HUES6 (cell line): Measurements from ENCODE around the gene SLC36A1.

Experiments
- H3K27ac ChIP-seq: 2 replicates; pipeline ENCODE4 v1.7.0; 2013; ENCODE audit warnings: low read depth, mild to moderate bottlenecking, low read length, inconsistent platforms
- H3K27me3 ChIP-seq: 2 replicates; pipeline ENCODE4 v1.6.1; 2013; ENCODE audit warnings: low read length; ENCODE audit not compliant: control insufficient read depth, insufficient read depth
- H3K36me3 ChIP-seq: 2 replicates; pipeline ENCODE4 v1.6.1; 2013; ENCODE audit warnings: low read length; ENCODE audit not compliant: control insufficient read depth, insufficient read depth
- H3K4me1 ChIP-seq: 2 replicates; pipeline ENCODE4 v1.6.1; 2013; ENCODE audit warnings: low read length; ENCODE audit not compliant: control insufficient read depth, insufficient read depth
- H3K4me3 ChIP-seq: 2 replicates; pipeline ENCODE4 v1.5.1; 2013; ENCODE audit warnings: low read depth, low read length
- H3K9ac ChIP-seq: one replicate; pipeline ENCODE4 v1.6.1; 2013; ENCODE audit warnings: mild to moderate bottlenecking, low read length
- H3K9me3 ChIP-seq: 2 replicates; pipeline ENCODE4 v1.6.1; 2013; ENCODE audit warnings: low read depth, low read length; ENCODE audit not compliant: control insufficient read depth, insufficient read depth

Gene SLC36A1

DNA sequence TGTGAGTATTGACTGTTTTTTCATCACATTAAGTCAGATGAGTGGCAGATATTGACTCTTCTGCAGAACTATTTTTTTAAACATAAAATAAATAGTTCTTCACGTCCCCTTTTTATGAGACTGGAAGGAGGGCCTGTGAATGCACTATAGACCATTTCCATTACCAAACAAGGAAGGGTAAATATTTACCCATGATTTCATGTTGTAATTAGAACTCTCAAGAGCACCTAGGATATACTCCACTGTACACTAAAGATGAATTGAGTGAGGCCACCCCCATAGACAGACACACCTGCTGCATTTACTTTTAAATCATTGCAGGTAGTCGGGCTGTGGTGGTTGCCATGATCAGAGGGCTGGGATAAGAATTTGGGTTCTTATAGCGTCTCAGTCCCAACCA lies 22.6 kb downstream of the SLC36A1 start:
- Histone ChIP-seq H3K36me3 (peaks cover 5% of the 10 kb centered on the region; the same call in 1 of the 2 replicates), H3K9ac (no peak overlapping the region), H3K27me3 (no peaks in the 10 kb centered on the region), H3K4me1 (no peaks in the 10 kb centered on the region), H3K27ac (no peak overlapping the region), H3K9me3 (no peaks in the 10 kb centered on the region), H3K4me3 (no peak overlapping the region)

DNA sequence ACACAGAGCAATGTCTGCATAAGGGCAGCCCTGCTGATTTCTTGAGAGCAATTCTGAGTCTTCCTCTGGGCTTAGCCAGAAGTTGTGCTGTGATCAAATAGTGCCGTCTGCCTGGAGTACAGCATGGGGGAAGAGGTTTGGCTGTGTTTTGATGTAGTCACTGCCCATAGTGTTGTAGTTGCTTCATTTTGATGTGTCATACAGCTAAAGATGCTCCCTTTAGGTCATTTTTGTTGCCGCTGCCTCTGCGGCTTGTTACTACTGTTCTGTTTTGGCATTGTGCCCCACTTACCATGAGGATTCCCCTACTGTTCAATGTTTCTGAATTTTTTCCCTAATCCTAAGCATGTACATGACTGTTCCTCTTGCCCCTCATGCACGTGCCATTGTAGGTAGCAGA lies 23.0 kb downstream of the SLC36A1 start:
- no peak overlapping the region for H3K27ac ChIP-seq
- H3K9ac ChIP-seq: no peak overlapping the region
- no peaks in the 10 kb centered on the region for H3K27me3 ChIP-seq
- H3K4me3 ChIP-seq: no peak overlapping the region
- H3K4me1 ChIP-seq: no peaks in the 10 kb centered on the region
- H3K36me3 ChIP-seq: peaks cover 5% of the 10 kb centered on the region; the same call in 1 of the 2 replicates
- no peaks in the 10 kb centered on the region for H3K9me3 ChIP-seq

DNA sequence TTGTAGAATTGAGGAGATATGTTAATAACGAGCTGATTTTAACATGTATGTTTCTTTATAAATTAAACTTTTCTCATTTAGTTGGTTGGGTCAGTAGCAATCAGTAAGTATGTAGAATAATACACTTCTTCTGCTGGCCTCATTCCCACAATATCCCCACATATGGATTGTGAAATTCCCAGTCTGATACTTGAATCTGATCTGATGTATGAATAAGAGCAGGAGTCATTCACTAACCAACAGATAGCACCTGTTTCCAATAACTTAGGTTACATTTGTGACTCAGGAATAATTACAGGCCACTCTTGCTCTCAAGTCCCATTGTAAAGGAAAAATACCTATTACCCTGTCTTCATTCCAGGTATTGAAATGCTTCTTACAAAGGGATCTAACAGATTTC lies 23.9 kb downstream of the SLC36A1 start:
- Histone ChIP-seq H3K9ac (no peak overlapping the region), H3K27me3 (no peaks in the 10 kb centered on the region), H3K4me1 (no peaks in the 10 kb centered on the region)

DNA sequence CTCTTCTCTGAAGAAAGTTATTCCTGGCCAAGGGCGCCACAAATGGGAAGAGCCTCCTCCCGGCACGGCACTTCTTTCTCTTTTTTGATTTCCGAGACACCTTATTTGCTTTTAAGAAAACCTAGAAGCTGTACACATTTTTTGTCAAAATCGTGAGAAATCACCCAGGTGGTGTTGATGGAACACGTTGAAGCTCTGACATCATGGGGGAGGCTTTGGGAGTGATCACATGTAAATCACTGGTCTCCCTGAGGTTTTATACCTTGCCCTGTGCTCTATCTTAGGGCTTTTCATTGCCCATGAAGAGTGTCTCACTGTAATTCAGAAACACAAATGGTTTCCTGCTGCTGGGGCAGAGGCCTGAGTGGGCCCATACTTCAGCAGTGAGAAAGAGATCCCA lies 27.4 kb downstream of the SLC36A1 start:
- Histone ChIP-seq H3K4me1 (no peaks in the 10 kb centered on the region), H3K36me3 (peaks cover 20% of the 10 kb centered on the region), H3K9me3 (no peaks in the 10 kb centered on the region), H3K9ac (no peak overlapping the region), H3K27ac (no peak overlapping the region), H3K27me3 (no peaks in the 10 kb centered on the region), H3K4me3 (no peak overlapping the region)

More for the DNA sequence above, 23.9 kb downstream of the SLC36A1 start:
- H3K9me3 ChIP-seq: no peaks in the 10 kb centered on the region
- no peak overlapping the region for H3K4me3 ChIP-seq
- peaks cover 5% of the 10 kb centered on the region; the same call in 1 of the 2 replicates for H3K36me3 ChIP-seq
- no peak overlapping the region for H3K27ac ChIP-seq

DNA sequence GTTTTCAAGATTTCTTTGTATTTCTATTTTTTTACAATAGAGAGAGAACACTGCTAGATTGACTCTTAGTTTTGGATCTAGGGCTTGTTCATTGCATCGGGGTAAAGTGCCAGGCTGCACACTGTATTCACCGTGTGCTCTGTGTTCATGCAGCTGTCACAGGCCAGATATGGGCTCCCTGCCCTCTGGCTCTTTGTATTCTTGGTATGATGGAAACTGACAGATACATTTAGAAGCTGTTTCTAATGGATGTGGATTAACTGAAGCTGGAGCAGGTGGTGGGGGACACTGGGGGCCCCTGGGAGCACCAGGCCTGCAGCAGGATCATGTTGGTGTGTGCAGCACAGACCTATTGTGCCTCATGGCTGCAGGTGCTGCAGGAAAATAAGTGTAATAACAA lies 28.0 kb downstream of the SLC36A1 start:
- H3K9ac ChIP-seq: no peak overlapping the region
- no peak overlapping the region for H3K4me3 ChIP-seq
- H3K27me3 ChIP-seq: no peaks in the 10 kb centered on the region
- peaks cover 2% of the 10 kb centered on the region; the same call in 1 of the 2 replicates for H3K4me1 ChIP-seq
- H3K36me3 ChIP-seq: peaks cover 20% of the 10 kb centered on the region
- no peaks in the 10 kb centered on the region for H3K9me3 ChIP-seq
- no peak overlapping the region for H3K27ac ChIP-seq

DNA sequence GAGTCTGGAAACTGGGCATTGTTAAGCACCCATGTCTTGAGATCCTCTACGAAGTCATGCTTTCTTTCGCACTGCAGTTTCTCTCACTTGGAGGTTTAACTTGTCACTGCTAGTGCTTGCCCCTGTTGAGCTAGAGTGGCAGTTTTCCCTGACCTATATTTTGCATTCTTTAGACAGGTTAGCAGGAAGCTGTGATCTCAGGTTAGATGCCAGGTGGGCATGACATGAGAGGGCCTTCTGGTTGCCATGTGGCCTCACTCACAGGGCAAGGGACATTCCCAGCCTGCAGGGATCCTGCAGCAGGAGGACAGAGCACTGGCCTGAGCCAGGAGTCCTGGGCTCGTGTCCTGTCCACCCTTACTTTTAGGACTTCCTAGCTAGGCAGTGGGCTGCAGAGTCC lies 28.6 kb downstream of the SLC36A1 start:
- H3K9me3 ChIP-seq: no peaks in the 10 kb centered on the region
- H3K4me3 ChIP-seq: no peak overlapping the region
- H3K36me3 ChIP-seq: peaks cover 20% of the 10 kb centered on the region
- no peaks in the 10 kb centered on the region for H3K27me3 ChIP-seq
- no peak overlapping the region for H3K27ac ChIP-seq
- peaks cover 8% of the 10 kb centered on the region for H3K4me1 ChIP-seq
- H3K9ac ChIP-seq: no peak overlapping the region

DNA sequence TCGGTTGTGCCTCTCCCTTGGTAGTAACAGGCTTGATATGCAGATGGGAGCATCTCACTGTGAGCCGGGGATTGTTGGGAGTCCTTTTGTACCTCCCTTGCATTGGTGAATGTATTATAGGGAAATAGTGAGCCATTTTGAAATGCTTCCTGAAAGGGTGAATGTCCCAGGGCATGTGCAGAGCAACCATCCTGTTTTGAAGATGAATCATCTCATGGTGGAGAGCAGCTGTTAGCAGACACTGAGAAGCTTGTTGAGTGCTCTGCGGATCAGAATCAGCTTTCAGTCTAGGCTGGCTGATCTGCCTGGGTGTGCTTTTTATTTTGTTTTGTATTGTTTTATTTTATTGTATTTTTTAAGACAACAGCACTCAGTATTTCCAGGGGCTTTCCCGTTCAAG lies 29.7 kb downstream of the SLC36A1 start:
- Histone ChIP-seq H3K27me3 (no peaks in the 10 kb centered on the region), H3K4me3 (no peak overlapping the region), H3K27ac (no peak overlapping the region), H3K9ac (no peak overlapping the region), H3K36me3 (peaks cover 20% of the 10 kb centered on the region), H3K4me1 (peaks cover 17% of the 10 kb centered on the region), H3K9me3 (no peaks in the 10 kb centered on the region)

DNA sequence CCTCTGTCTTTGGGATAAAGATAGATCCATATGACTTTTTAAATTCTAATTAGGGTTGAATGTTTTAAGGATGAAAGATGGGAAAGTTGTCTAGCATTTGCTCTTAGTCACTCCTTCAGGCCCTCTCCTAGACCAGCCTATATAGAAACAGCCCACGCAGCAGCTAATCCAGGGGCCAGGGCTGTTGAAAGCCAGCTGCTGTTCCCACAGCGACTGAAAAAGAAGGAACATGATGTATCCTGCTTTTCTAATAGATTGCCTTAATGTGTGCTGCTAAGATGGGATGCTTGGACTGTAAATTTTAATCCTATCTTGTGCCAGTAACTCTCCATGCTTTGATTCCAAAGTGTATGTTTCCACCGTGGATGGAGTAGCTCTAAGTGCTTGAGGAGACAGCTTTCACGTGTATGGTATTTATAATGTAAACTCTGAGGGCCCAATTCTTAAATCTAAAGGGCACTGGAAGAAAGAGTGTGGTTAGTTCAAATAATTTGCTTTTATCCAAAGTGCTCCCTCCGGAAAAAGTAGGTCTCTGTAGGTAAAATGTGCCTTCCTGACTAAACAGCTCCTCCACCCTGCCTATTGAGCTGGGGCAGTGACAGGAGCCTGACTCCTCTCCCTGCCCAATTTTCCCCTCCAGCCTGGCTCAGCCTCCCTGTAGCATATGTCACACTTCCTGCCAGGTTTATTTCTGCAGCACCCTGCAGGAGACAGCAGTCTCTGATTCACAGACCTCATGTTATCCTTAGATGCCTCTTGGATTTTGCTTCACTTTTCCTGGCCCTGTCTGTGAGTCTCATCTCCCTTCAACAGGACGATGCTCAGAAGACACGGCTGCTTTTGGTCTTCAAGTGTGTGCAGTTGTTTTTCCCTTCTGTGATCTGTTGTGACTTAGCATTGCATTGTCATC lies 33.2 kb downstream of the SLC36A1 start:
- peaks cover 20% of the 10 kb centered on the region for H3K36me3 ChIP-seq
- H3K4me3 ChIP-seq: no peak overlapping the region
- H3K4me1 ChIP-seq: peaks cover 25% of the 10 kb centered on the region
- no peaks in the 10 kb centered on the region for H3K27me3 ChIP-seq
- no peak overlapping the region for H3K9ac ChIP-seq
- H3K27ac ChIP-seq: no peak overlapping the region
- no peaks in the 10 kb centered on the region for H3K9me3 ChIP-seq

DNA sequence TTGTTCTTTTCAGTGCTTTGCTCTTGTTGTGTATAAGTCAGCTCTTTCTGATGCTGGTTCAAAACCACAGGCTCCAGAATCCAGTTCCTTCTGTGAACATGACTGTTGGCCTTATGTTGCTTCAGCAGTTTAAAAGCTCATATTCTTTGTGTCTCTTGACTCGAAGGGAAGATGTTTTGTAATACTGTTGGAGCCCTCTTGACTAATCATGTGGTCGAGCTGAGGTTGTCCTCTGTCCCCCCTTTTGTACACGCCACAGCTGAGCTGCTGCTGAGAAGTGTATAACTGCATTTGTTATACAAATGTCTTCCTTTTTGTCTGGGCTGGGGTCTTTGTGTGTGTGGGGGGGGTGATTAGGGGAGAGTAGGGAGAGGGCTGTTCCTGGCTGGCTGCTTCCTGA lies 35.8 kb downstream of the SLC36A1 start:
- H3K36me3 ChIP-seq: peaks cover 21% of the 10 kb centered on the region
- H3K4me3 ChIP-seq: no peak overlapping the region
- H3K4me1 ChIP-seq: peaks cover 25% of the 10 kb centered on the region
- no peak overlapping the region for H3K9ac ChIP-seq
- no peaks in the 10 kb centered on the region for H3K9me3 ChIP-seq
- H3K27ac ChIP-seq: no peak overlapping the region
- no peaks in the 10 kb centered on the region for H3K27me3 ChIP-seq

DNA sequence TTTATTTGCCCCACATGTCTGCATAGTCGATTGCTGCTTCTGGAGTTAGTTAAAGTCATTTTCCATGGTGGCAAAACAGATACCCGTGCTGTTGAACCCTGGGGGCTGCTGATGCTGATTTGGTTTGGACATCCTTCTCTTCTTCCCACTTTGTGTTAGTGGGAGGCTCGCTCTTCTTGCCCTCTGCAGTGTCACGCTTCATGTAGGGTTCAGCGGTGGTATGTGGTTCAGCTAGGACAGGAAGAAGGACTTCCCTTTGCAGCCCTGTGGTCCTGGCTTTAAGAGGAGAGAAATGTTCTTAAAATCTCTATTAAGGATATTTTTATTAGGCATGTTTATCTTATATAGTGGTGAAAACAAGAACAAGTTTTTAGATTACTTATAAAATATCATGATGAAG lies 36.2 kb downstream of the SLC36A1 start:
- H3K9me3 ChIP-seq: no peaks in the 10 kb centered on the region
- peaks cover 20% of the 10 kb centered on the region for H3K36me3 ChIP-seq
- H3K9ac ChIP-seq: no peak overlapping the region
- H3K4me1 ChIP-seq: peaks cover 25% of the 10 kb centered on the region
- H3K27ac ChIP-seq: no peak overlapping the region
- H3K4me3 ChIP-seq: no peak overlapping the region
- no peaks in the 10 kb centered on the region for H3K27me3 ChIP-seq

DNA sequence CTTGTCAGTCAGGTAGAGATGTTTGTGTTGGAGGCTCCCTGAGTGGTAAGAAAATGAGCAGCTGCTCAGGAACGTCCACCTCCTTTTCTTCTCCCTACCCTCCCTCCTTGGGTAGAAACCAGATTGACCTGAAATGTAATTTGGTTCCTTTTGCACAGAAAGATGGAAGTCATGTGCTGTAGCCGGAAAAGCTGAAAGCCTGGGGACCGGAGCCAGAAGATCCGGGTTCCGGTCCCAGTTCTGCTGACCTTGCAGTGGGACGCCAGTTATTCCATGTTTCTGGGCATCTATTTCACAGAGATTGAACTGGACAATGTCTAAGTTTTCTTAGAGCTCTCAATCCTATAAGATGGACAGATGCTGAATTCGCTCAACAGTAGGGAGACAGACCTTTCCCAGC lies 40.1 kb downstream of the SLC36A1 start:
- Histone ChIP-seq H3K27me3 (no peaks in the 10 kb centered on the region), H3K4me3 (no peak overlapping the region), H3K9me3 (no peaks in the 10 kb centered on the region), H3K36me3 (peaks cover 22% of the 10 kb centered on the region), H3K4me1 (peaks cover 8% of the 10 kb centered on the region; the same call in 1 of the 2 replicates), H3K27ac (no peak overlapping the region), H3K9ac (no peak overlapping the region)
